GM19328 (cell line): ENCODE results near the gene PHLPP2.
A peak's percentile ranks its signal among the peaks of the same experiment; 100 is the strongest.
"Not testable (repeated sequence)": the region's sequence is repeated elsewhere in the genome, so short reads cannot be mapped to it uniquely, and the experiment has no call there.

ENCODE experiments used
- ATAC-seq: cut with Tn5 transposase; IDR thresholded peaks from one replicate; pipeline ENCODE4 v1.9.1; 2021; ENCODE audit warnings: mild to moderate bottlenecking, moderate library complexity; ENCODE audit not compliant: unreplicated experiment

Gene PHLPP2

GRCh38 chr16:71626858-71627213, 97.7 kb downstream of the PHLPP2 start:
- no peak for ATAC-seq

- no peak for ATAC-seq
These were observed 98.3 kb downstream of the PHLPP2 start, which contains the start of gene MARVELD3 for GRCh38 chr16:71626018-71626857. TSS of gene MARVELD3 (plus strand) at chr16:71626184. CDS start at chr16:71626230, 46 bp downstream.

GRCh38 chr16:71625113-71625850, 99.2 kb downstream of the PHLPP2 start:
- ATAC-seq, result no peak

GRCh38 chr16:71623597-71623996, 100.9 kb downstream of the PHLPP2 start:
- no peak for ATAC-seq

GRCh38 chr16:71622088-71622487, 102.4 kb downstream of the PHLPP2 start:
- no peak for ATAC-seq

GRCh38 chr16:71618429-71618828, 106.1 kb downstream of the PHLPP2 start:
- ATAC-seq, result no peak

GRCh38 chr16:71614956-71615355, 109.5 kb downstream of the PHLPP2 start:
- ATAC-seq, result not testable (repeated sequence)

GRCh38 chr16:71610936-71611871, 113.3 kb downstream of the PHLPP2 start:
- ATAC-seq, result peak; percentile 48

- no peak for ATAC-seq
These were observed 114.1 kb downstream of the PHLPP2 start for GRCh38 chr16:71610447-71610846.

GRCh38 chr16:71609066-71609465, 115.4 kb downstream of the PHLPP2 start:
- no peak for ATAC-seq

GRCh38 chr16:71600822-71601221, 123.7 kb downstream of the PHLPP2 start:
- ATAC-seq, result no peak

GRCh38 chr16:71598426-71598825, 126.1 kb downstream of the PHLPP2 start:
- ATAC-seq, result not testable (repeated sequence)

GRCh38 chr16:71595340-71595826, 129.1 kb downstream of the PHLPP2 start:
- ATAC-seq, result not testable (repeated sequence)
